GM12874 (cell line): ENCODE results near the gene KCND2.

Source experiments
- CTCF ChIP-seq: IDR thresholded peaks from 2 replicates; pipeline ENCODE4 v1.5.1; 2011; ENCODE audit warnings: low read depth, mild to moderate bottlenecking, control low read depth, low read length, moderate library complexity; ENCODE audit not compliant: insufficient read depth

The KCND2 gene

GRCh38 chr7:120720317-120720716, 447.3 kb downstream of the KCND2 start:
- no peak for TF ChIP-seq CTCF

GRCh38 chr7:120723465-120724385, 450.8 kb downstream of the KCND2 start:
- TF ChIP-seq CTCF, result no peak

- TF ChIP-seq CTCF, result no peak
Observed at GRCh38 chr7:120724448-120724847, 451.5 kb downstream of the KCND2 start.

- TF ChIP-seq CTCF, result no peak
Observed at GRCh38 chr7:120724955-120725354, 452.0 kb downstream of the KCND2 start.

GRCh38 chr7:120725376-120726039, 452.5 kb downstream of the KCND2 start:
- TF ChIP-seq CTCF, result peak; percentile 36; the same call in 1 of the 2 replicates

GRCh38 chr7:120729245-120729644, 456.3 kb downstream of the KCND2 start:
- TF ChIP-seq CTCF, result no peak

- TF ChIP-seq CTCF, result no peak
Observed at GRCh38 chr7:120731271-120731670, 458.3 kb downstream of the KCND2 start.
